ENCODE measurements around the gene NAGPA.

Gene NAGPA

DNA sequence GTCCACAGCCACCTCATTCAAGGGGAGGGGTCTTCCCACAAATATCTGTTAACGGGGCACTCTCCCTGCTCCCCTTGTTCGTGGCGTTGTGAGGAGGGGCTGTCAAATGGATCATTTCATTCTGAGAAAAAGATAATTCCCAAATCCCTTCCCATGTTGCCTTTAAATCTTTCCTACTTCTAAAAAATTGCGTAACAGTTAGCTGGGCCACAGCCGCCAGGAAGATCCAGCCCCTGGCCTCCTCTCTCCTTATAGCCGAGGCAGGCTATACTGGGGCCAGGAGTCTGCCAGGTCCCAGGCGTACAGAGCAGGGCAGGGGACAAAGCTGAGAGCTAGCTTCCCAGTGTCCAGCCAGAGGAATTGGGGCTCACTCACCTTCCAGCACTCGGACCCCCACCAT lies 31.6 kb upstream of the NAGPA start:
- no peaks in the 10 kb centered on the region for H3K36me3 ChIP-seq (ENCODE audit: low read depth)
- no peaks in the 10 kb centered on the region for H3K27me3 ChIP-seq (ENCODE audit: insufficient read depth, poor library complexity, severe bottlenecking)
- no peaks in the 10 kb centered on the region for H3K4me1 ChIP-seq (ENCODE audit: insufficient read depth, poor library complexity, severe bottlenecking)
- ATAC-seq (ENCODE audit: low read depth) = no peak
- H3K4me3 ChIP-seq (ENCODE audit: severe bottlenecking) = no peak overlapping the region
- TF ChIP-seq, protein P1, sequence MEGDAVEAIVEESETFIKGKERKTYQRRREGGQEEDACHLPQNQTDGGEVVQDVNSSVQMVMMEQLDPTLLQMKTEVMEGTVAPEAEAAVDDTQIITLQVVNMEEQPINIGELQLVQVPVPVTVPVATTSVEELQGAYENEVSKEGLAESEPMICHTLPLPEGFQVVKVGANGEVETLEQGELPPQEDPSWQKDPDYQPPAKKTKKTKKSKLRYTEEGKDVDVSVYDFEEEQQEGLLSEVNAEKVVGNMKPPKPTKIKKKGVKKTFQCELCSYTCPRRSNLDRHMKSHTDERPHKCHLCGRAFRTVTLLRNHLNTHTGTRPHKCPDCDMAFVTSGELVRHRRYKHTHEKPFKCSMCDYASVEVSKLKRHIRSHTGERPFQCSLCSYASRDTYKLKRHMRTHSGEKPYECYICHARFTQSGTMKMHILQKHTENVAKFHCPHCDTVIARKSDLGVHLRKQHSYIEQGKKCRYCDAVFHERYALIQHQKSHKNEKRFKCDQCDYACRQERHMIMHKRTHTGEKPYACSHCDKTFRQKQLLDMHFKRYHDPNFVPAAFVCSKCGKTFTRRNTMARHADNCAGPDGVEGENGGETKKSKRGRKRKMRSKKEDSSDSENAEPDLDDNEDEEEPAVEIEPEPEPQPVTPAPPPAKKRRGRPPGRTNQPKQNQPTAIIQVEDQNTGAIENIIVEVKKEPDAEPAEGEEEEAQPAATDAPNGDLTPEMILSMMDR (IDR thresholded peaks at IDR 0.05; ENCODE audit: poor library complexity, severe bottlenecking) = no peak
- no peak overlapping the region for H3K27ac ChIP-seq (ENCODE audit: poor library complexity, severe bottlenecking)
- no peak for DNase-seq (ENCODE audit: low spot score)
- no peaks in the 10 kb centered on the region for H3K9me3 ChIP-seq (ENCODE audit: severe bottlenecking)

GRCh38 chr16:5064915-5065314 lies 31.2 kb upstream of the NAGPA start:
- no peak for ATAC-seq (ENCODE audit: low read depth)
- Histone ChIP-seq H3K27ac (ENCODE audit: poor library complexity, severe bottlenecking) (no peak overlapping the region), H3K4me1 (ENCODE audit: insufficient read depth, poor library complexity, severe bottlenecking) (no peaks in the 10 kb centered on the region), H3K9me3 (ENCODE audit: severe bottlenecking) (no peaks in the 10 kb centered on the region), H3K4me3 (ENCODE audit: severe bottlenecking) (no peak overlapping the region), H3K27me3 (ENCODE audit: insufficient read depth, poor library complexity, severe bottlenecking) (no peaks in the 10 kb centered on the region), H3K36me3 (ENCODE audit: low read depth) (no peaks in the 10 kb centered on the region)
- TF ChIP-seq, protein P1 (IDR thresholded peaks at IDR 0.05; ENCODE audit: poor library complexity, severe bottlenecking) = no peak
- peak; percentile 34 for DNase-seq (ENCODE audit: low spot score)

- H3K27me3 ChIP-seq (ENCODE audit: insufficient read depth, poor library complexity, severe bottlenecking) = no peaks in the 10 kb centered on the region
- DNase-seq (ENCODE audit: low spot score) = peak; percentile 36
- H3K36me3 ChIP-seq (ENCODE audit: low read depth) = no peaks in the 10 kb centered on the region
- H3K9me3 ChIP-seq (ENCODE audit: severe bottlenecking) = no peaks in the 10 kb centered on the region
- ATAC-seq (ENCODE audit: low read depth) = no peak
- H3K27ac ChIP-seq (ENCODE audit: poor library complexity, severe bottlenecking) = no peak overlapping the region
- no peak overlapping the region for H3K4me3 ChIP-seq (ENCODE audit: severe bottlenecking)
- TF ChIP-seq, protein P1 (IDR thresholded peaks at IDR 0.05; ENCODE audit: poor library complexity, severe bottlenecking) = no peak
- H3K4me1 ChIP-seq (ENCODE audit: insufficient read depth, poor library complexity, severe bottlenecking) = no peaks in the 10 kb centered on the region
Observed at GRCh38 chr16:5062790-5063765, 29.3 kb upstream of the NAGPA start.

DNA sequence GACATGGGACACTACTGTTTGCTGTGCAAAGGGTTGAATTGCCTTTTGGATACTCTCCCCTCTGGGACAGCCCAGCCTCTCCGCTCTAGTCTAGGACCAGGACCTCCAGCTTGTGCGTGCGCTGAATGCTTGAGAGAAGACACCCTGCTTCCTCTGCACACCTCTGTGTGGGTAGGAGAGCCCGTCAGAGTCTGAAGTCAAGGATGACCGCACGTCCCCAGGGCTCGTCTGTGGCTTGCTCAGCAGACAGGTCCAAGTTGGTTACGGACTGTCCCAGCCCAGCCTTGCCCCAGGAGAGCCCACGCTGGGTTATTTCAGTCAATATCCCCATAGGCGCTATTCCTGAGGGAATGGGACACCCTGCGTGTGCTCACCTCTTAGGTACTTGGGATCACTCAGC lies 28.3 kb upstream of the NAGPA start:
- TF ChIP-seq, protein P1 (IDR thresholded peaks at IDR 0.05; ENCODE audit: poor library complexity, severe bottlenecking) = no peak
- H3K4me3 ChIP-seq (ENCODE audit: severe bottlenecking) = no peak overlapping the region
- no peaks in the 10 kb centered on the region for H3K27me3 ChIP-seq (ENCODE audit: insufficient read depth, poor library complexity, severe bottlenecking)
- no peaks in the 10 kb centered on the region for H3K36me3 ChIP-seq (ENCODE audit: low read depth)
- H3K9me3 ChIP-seq (ENCODE audit: severe bottlenecking) = no peaks in the 10 kb centered on the region
- H3K27ac ChIP-seq (ENCODE audit: poor library complexity, severe bottlenecking) = no peak overlapping the region
- peak; percentile 18 for DNase-seq (ENCODE audit: low spot score)
- no peak for ATAC-seq (ENCODE audit: low read depth)
- H3K4me1 ChIP-seq (ENCODE audit: insufficient read depth, poor library complexity, severe bottlenecking) = no peaks in the 10 kb centered on the region

Data from RWPE2 (cell line).